B cell (primary cell): ENCODE measurements around the gene FOXP4.

Experiments used
- CTCF ChIP-seq: fragments of 200-600 bp; IDR thresholded peaks from one replicate; pipeline ENCODE4 v1.8.0; 2022; ENCODE audit warnings: antibody characterized with exemption, mild to moderate bottlenecking
- EZH2 ChIP-seq: IDR thresholded peaks from 2 replicates; pipeline ENCODE4 v1.6.1; 2012; ENCODE audit warnings: borderline replicate concordance, low read depth, mild to moderate bottlenecking, moderate library complexity, low read length; ENCODE audit not compliant: insufficient read depth, poor library complexity, severe bottlenecking

GRCh38 chr6:41588111-41588510, 41.9 kb downstream of the FOXP4 start:
- TF ChIP-seq CTCF: no peak
- TF ChIP-seq EZH2: no peak
